Small intestine (tissue), 7 donors: ENCODE results near the gene LPIN1. TPM values are rescaled to one million over a fixed set of nuclear protein-coding genes. Genes with fewer than 3 reads are reported as not detected.

Experiments
- DNase-seq, 2 donors: peaks; one replicate each; pipeline versions ENCODE4 v3.0.0 to v3.0.0-alpha.2; 2013
- FAIRE-seq: peaks from 2 replicates; lab custom pipeline; 2012; peaks lifted over from hg19 to GRCh38; lab: Jason Lieb, UNC
- H3K27ac ChIP-seq, 3 donors: one replicate each; pipeline ENCODE4 v1.5.1; 2013; ENCODE audit warnings: low read length in 2 of 3, mild to moderate bottlenecking in 2 of 3, control low read depth in 1 of 3, inconsistent platforms in 1 of 3, low read depth in 1 of 3, moderate library complexity in 1 of 3
- H3K27me3 ChIP-seq, 3 donors: one replicate each; pipeline ENCODE4 v1.6.1; 2013; ENCODE audit warnings: low read length in 3 of 3, inconsistent platforms in 1 of 3; ENCODE audit not compliant: control insufficient read depth in 3 of 3, insufficient read depth in 3 of 3
- H3K36me3 ChIP-seq, 3 donors: one replicate each; pipeline ENCODE4 v1.6.1; 2013; ENCODE audit warnings: low read length in 3 of 3, inconsistent platforms in 1 of 3, low read depth in 1 of 3, mild to moderate bottlenecking in 1 of 3, moderate library complexity in 1 of 3; ENCODE audit not compliant: control insufficient read depth in 3 of 3, insufficient read depth in 2 of 3
- H3K4me1 ChIP-seq, 3 donors: one replicate each; pipeline ENCODE4 v1.6.1; 2013; ENCODE audit warnings: low read length in 2 of 3, inconsistent platforms in 1 of 3, low read depth in 1 of 3, mild to moderate bottlenecking in 1 of 3, moderate library complexity in 1 of 3; ENCODE audit not compliant: control insufficient read depth in 3 of 3, insufficient read depth in 2 of 3
- H3K4me3 ChIP-seq, 3 donors: one replicate each; pipeline ENCODE4 v1.5.1; 2013; ENCODE audit warnings: low read length in 3 of 3, control low read depth in 1 of 3, inconsistent platforms in 1 of 3, low read depth in 1 of 3, mild to moderate bottlenecking in 1 of 3, moderate library complexity in 1 of 3
- H3K9me3 ChIP-seq, 2 donors: one replicate each; pipeline ENCODE4 v1.6.1; 2013; ENCODE audit warnings: low read depth in 1 of 2, low read length in 1 of 2; ENCODE audit not compliant: control insufficient read depth in 2 of 2, insufficient read depth in 1 of 2
- WGBS, 3 donors: extraction: QIAGEN DNeasy Blood & Tissue Kit; methylation state at CpG; one replicate each; pipeline ENCODE4 v1.1.7; 2013; 5-methylcytosine and 5-hydroxymethylcytosine counted together
- polyA plus RNA-seq, 4 donors: library from polyadenylated mRNA; stranded (reverse) in 3 of 4; unstranded in 1 of 4; fragments of 200-250 nt in 3 of 4; fragments of 120-200 nt in 1 of 4; gene quantifications; one replicate each; pipeline versions ENCODE4 v1.2.1 to v1.2.3, GENCODE V29; 2013
- donor health status: healthy with polysubstance abuse.
- donor health status: control.
- donor health status: control.
- donor health status: Bipolar disorder and iron deficiency.
- donor health status: healthy.

The LPIN1 gene
- polyA plus RNA-seq, 4 donors: 7.2 to 17.1 (median 8.5) TPM

DNA sequence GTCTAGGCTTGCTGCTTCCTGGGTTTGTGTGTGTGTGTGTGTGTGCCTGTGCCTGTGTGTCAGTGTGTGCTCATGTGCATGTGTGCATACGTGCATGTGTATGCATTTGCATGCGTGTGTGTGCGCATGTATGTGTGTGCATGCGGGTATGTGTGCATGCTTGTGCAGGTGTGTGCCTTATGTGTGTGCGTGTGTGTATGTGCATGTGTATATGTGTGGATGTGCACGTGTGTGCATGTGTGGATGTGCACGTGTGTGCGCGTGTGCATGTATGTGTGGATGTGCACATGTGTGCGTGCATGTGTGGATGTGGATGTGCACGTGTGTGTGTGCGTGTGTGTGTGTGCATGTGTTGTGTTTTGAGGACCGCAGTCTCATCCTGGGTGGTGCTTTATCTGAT lies 42.8 kb downstream of the LPIN1 start:
- H3K4me1 ChIP-seq: no peaks in the 10 kb centered on the region
- 97% methylated on average over 13 of the region's 13 CpGs for WGBS, 3 donors
- peaks cover 17 to 61% (median 28%) of the 10 kb centered on the region in 3 donors for H3K36me3 ChIP-seq
- no peak overlapping the region for H3K4me3 ChIP-seq
- H3K27ac ChIP-seq: no peak overlapping the region
- DNase-seq: no peak
- no peaks in the 10 kb centered on the region for H3K27me3 ChIP-seq
- H3K9me3 ChIP-seq: no peaks in the 10 kb centered on the region
- no peak for FAIRE-seq

DNA sequence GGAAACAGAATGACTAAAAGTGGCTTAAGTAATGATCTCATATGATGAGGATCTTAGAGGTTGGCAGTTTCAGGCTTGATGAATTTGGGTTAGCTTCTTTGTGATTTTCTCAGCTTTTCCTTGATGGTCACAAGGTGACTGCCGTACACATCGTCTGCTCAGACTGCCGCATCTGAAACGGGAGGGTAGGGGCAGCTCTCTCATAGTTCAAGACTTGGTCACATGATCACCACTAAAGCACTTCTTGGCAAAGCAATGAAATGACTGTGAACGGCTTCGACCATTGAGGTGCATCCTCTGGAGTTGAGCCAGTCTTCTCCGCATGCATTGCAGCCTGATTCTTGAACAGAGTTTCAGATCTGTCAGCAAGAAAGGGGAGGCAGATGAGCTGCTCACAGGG lies 43.8 kb downstream of the LPIN1 start:
- H3K9me3 ChIP-seq: no peaks in the 10 kb centered on the region
- DNase-seq (no peak), FAIRE-seq (no peak)
- no peaks in the 10 kb centered on the region for H3K4me1 ChIP-seq
- H3K4me3 ChIP-seq: no peak overlapping the region
- peaks cover 24 to 58% (median 30%) of the 10 kb centered on the region in 3 donors for H3K36me3 ChIP-seq
- 86 to 88% (median 87%) methylated on average over 7 of the region's 7 CpGs for WGBS, 3 donors
- no peak overlapping the region for H3K27ac ChIP-seq
- H3K27me3 ChIP-seq: no peaks in the 10 kb centered on the region

DNA sequence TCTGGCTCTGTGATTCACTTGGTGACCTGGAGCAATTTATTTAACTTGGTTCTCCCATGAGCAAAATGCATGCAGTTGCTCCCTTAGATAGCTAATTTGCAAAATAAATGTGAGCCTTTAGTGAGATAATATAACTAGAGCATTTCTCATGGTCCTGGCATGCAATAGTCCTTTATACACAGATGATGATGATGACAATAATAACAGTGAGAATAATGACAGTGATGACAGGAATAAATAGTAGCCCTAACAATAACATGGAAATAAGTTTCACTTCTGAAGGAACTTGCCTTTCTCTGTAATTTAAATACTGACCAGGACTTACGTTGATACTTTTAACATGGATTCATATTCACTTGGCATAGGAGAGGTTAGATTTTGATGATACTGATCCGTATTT lies 49.2 kb downstream of the LPIN1 start:
- no peak for DNase-seq
- Histone ChIP-seq H3K4me3 (no peak overlapping the region), H3K9me3 (no peaks in the 10 kb centered on the region), H3K36me3 (peaks cover 18 to 52% (median 28%) of the 10 kb centered on the region in 3 donors), H3K4me1 (no peaks in the 10 kb centered on the region), H3K27me3 (no peaks in the 10 kb centered on the region), H3K27ac (no peak overlapping the region)
- 91 to 98% (median 91%) methylated on average over 2 of the region's 2 CpGs for WGBS, 3 donors
- no peak for FAIRE-seq

DNA sequence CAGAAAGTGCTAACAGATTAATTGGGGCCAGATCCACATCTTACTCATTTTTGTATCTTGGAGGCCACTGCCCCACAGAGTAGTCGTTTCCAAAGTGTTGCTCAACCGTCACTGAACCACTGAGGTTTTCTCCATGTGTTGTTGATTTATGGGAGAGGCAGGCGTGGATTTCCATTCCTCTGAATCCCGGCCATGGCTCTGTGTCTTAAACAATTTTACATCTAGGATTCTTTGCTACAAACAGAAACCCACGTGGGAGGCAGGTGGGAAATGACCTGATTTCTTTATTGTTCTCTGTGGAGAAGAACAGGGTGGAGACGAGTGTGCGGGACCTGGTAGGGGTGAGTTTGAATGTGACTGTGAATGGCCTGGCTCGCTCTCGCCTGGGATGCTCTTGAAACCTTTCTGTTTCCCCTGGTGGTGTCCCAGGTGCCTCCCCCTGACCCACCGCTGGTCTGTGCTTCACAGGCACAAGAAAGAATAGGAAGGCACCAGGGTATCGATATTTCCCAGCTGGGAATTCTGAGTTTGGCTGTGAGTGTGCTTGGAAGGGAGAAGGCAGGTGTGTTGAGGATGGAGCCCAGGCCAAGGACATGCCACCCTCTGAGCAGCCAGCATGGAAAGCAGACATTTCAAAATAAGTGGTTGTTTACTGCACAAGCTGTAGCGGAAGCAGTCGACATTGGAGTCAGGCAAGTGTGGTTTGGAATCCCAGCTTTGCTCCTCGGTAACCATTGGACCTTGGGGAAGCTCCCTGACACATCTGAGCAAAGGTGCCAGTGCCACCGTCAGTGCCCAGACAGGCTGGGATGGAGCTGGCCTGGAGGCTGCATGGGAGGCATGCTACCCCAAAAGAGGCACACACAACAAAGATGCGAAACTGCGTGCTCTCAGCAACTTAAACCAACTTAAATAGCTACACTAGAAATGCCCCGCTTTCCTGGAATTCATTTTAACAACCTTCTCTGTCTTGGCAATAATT lies 50.0 kb downstream of the LPIN1 start:
- no peaks in the 10 kb centered on the region for H3K27me3 ChIP-seq
- no peak overlapping the region for H3K4me3 ChIP-seq
- no peaks in the 10 kb centered on the region for H3K4me1 ChIP-seq
- WGBS, 3 donors: 92 to 94% (median 93%) methylated on average over 18 of the region's 18 CpGs
- no peaks in the 10 kb centered on the region for H3K9me3 ChIP-seq
- DNase-seq: no peak
- no peak overlapping the region for H3K27ac ChIP-seq
- no peak for FAIRE-seq
- peaks cover 18 to 52% (median 28%) of the 10 kb centered on the region in 3 donors for H3K36me3 ChIP-seq

DNA sequence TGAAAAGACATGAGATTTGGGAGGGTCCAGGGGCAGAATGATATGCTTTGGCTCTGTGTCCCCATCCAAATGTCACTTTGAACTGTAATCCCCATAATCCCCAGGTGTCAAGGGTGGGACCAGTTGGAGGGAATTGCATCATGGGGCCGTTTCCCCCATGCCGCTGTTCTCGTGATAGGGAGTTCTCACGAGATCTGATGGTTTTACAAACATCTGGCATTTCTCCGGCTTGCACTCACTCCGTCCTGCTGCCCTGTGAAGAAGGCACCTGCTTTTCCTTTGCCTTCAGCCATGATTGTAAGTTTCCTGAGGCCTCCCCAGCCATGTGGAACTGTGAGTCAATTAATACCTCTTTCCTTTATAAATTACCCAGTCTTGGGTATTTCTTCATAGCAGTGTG lies 51.4 kb downstream of the LPIN1 start:
- Histone ChIP-seq H3K36me3 (peaks cover 14 to 44% (median 25%) of the 10 kb centered on the region in 3 donors), H3K27ac (no peak overlapping the region), H3K9me3 (no peaks in the 10 kb centered on the region), H3K4me1 (no peaks in the 10 kb centered on the region), H3K27me3 (no peaks in the 10 kb centered on the region), H3K4me3 (no peak overlapping the region)
- FAIRE-seq: no peak
- no peak for DNase-seq
- WGBS, 3 donors: 91 to 95% (median 92%) methylated on average over 6 of the region's 6 CpGs

DNA sequence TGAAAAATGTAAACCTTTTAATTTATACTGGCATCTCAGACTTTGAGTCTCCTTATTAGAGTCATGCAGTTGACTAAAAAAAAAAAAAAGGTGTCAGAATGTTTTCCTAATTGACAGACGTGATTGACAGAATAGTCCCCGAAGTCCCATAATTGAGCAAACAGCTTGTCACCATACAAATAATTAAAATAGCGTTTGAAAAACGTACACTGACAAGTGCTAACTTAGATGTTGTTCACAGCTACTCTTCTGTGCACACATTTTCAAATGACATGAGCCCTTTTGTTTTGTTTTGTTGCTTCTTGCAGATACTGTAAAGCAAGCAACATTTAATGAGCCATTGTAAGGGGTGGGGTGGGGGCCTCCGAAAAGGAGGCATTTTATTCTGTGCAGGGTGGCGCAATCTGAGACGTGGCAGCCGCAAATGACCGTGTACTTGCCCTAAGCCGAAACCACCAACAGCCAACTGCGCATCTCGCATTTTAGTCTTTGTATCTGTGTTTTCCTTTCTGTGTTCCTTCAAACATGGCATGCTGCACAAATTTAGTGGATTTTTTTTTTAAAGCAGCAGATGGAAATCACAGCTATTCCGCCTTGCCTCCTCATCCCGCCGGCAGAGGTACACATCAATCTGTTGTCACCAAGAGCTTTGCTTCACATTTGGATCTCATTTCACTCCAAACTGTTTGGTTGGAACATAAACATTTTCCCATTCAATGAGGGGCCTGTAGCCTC lies 52.4 kb downstream of the LPIN1 start:
- H3K27me3 ChIP-seq: no peaks in the 10 kb centered on the region
- FAIRE-seq (no peak), DNase-seq (no peak)

DNA sequence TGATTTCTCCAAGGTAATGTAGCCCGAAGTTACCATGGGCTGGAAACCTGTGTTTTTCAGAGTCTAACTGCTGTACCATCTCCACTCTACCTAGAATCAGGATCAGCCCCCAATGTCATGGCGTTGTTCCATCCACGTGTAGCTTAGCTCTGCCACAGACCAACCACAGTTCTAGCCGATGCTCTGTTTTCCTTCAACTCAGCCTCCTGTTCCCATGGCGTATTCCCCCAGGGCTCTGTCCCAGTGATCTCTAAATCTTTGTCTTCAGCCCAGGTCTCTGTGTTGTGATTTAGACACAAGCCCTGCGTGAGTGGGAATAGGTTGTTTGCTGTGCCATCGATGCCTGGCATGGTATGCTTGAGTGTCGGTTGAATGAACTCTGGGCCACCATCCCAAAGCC lies 53.4 kb downstream of the LPIN1 start:
- Histone ChIP-seq H3K4me3 (no peak overlapping the region), H3K4me1 (no peaks in the 10 kb centered on the region), H3K27me3 (no peaks in the 10 kb centered on the region), H3K9me3 (no peaks in the 10 kb centered on the region), H3K27ac (no peak overlapping the region), H3K36me3 (peaks cover 23 to 53% (median 29%) of the 10 kb centered on the region in 3 donors)
- 82 to 97% (median 96%) methylated on average over 8 of the region's 8 CpGs for WGBS, 3 donors
- FAIRE-seq (no peak), DNase-seq (no peak)

More for the DNA sequence above, 52.4 kb downstream of the LPIN1 start:
- Histone ChIP-seq H3K4me3 (no peak overlapping the region), H3K9me3 (no peaks in the 10 kb centered on the region), H3K27ac (no peak overlapping the region), H3K36me3 (peaks cover 23 to 47% (median 24%) of the 10 kb centered on the region in 3 donors), H3K4me1 (no peaks in the 10 kb centered on the region)
- WGBS, 3 donors: 84 to 96% (median 96%) methylated on average over 15 of the region's 15 CpGs

DNA sequence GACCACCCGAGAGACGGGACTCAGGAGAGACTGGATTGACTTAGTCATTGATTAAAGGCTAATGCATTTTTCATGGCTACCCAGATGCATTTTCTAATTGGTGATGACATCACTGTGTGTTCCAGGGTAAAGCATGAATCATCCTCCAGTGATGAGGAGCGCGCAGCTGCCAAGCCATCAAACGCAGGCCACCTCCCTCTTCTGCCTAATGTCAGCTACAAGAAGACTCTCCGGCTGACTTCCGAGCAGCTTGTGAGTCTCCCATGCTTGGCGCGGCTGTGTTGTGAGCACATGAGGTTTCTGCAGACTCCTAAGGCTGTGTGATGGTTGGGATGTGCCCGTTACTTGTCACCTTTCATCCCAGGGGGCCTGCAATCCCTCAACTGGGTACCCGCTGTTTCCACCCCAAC lies 56.4 kb downstream of the LPIN1 start:
- H3K9me3 ChIP-seq: no peaks in the 10 kb centered on the region
- 90 to 99% (median 95%) methylated on average over 11 of the region's 11 CpGs for WGBS, 3 donors
- H3K27me3 ChIP-seq: no peaks in the 10 kb centered on the region

More for the DNA sequence above, 56.4 kb downstream of the LPIN1 start:
- Histone ChIP-seq H3K4me3 (no peak overlapping the region), H3K27ac (no peak overlapping the region), H3K36me3 (peaks cover 16 to 56% (median 35%) of the 10 kb centered on the region in 3 donors), H3K4me1 (no peaks in the 10 kb centered on the region)
- DNase-seq: no peak
- no peak for FAIRE-seq
